GM12878 (cell line): ENCODE results near the gene TXNDC12. TPM values are rescaled to one million over a fixed set of nuclear protein-coding genes. Genes with fewer than 3 reads are reported as not detected.

Experiments used
- ASH2L ChIP-seq: fragments of 300-600, 200-600 bp; sonication (generic); IDR thresholded peaks from 2 replicates; pipeline ENCODE4 v1.6.1; 2017; ENCODE audit warnings: low read depth, mild to moderate bottlenecking, borderline replicate concordance
- ATF7 ChIP-seq: fragments of 450-650 bp; IDR thresholded peaks from 2 replicates; pipeline ENCODE4 v1.6.1; 2016; ENCODE audit warnings: low read depth, mild to moderate bottlenecking
- BACH1 ChIP-seq: fragments of 450-650 bp; IDR thresholded peaks from 2 replicates; pipeline ENCODE4 v1.6.1; 2017; ENCODE audit warnings: mild to moderate bottlenecking, borderline replicate concordance
- CBX3 ChIP-seq: fragments of 200-600 bp; sonication (generic); IDR thresholded peaks from 2 replicates; pipeline ENCODE4 v1.6.1; 2016; ENCODE audit warnings: low read depth, borderline replicate concordance
- CHD4 ChIP-seq: fragments of 200-600 bp; sonication (generic); IDR thresholded peaks from 2 replicates; pipeline ENCODE4 v1.6.1; 2016; ENCODE audit warnings: mild to moderate bottlenecking
- ELK1 ChIP-seq: IDR thresholded peaks from 2 replicates; pipeline ENCODE4 v1.6.1; 2012; ENCODE audit warnings: low read depth, low read length, improper control_type of control experiment
- FOXK2 ChIP-seq: fragments of 450-650 bp; IDR thresholded peaks from 2 replicates; pipeline ENCODE4 v1.6.1; 2017; ENCODE audit warnings: mild to moderate bottlenecking, moderate library complexity
- KAT2A ChIP-seq: conservative IDR thresholded peaks from 2 replicates; pipeline ENCODE4 v1.6.1; 2011; ENCODE audit warnings: low read depth, low read length; ENCODE audit not compliant: control insufficient read depth
- KLF5 ChIP-seq: fragments of 450-650 bp; IDR thresholded peaks from 2 replicates; pipeline ENCODE4 v1.6.1; 2014; ENCODE audit warnings: mild to moderate bottlenecking; ENCODE audit not compliant: partially characterized antibody
- NFYB ChIP-seq: IDR thresholded peaks from 2 replicates; pipeline ENCODE4 v1.6.1; 2011; ENCODE audit warnings: low read depth, mild to moderate bottlenecking, low read length, improper control_type of control experiment, moderate library complexity; ENCODE audit not compliant: insufficient read depth
- RAD21 ChIP-seq: IDR thresholded peaks from 2 replicates; pipeline ENCODE4 v1.6.1; 2011; ENCODE audit warnings: mild to moderate bottlenecking, low read depth, low read length, moderate library complexity; ENCODE audit not compliant: insufficient read depth
- SIN3A ChIP-seq: IDR thresholded peaks from 2 replicates; pipeline ENCODE4 v1.6.1; 2012; ENCODE audit warnings: low read depth, low read length, improper control_type of control experiment
- SPI1 ChIP-seq: IDR thresholded peaks from 2 replicates; pipeline ENCODE4 v1.6.1; 2011; ENCODE audit warnings: low read depth, mild to moderate bottlenecking, low read length, moderate library complexity, borderline replicate concordance; ENCODE audit not compliant: insufficient read depth
- TBL1XR1 ChIP-seq: IDR thresholded peaks from 2 replicates; pipeline ENCODE4 v1.6.1; 2012; ENCODE audit warnings: low read depth, low read length, improper control_type of control experiment
- TCF3 ChIP-seq: IDR thresholded peaks from 2 replicates; pipeline ENCODE4 v1.6.1; 2012; ENCODE audit warnings: low read depth, mild to moderate bottlenecking, low read length, borderline replicate concordance; ENCODE audit not compliant: insufficient read depth
- ZBED1 ChIP-seq: IDR thresholded peaks from 2 replicates; pipeline ENCODE4 v1.6.1; 2016; ENCODE audit warnings: borderline replicate concordance
- ZNF592 ChIP-seq: fragments of 450-650 bp; IDR thresholded peaks from 2 replicates; pipeline ENCODE4 v1.6.1; 2017; ENCODE audit warnings: mild to moderate bottlenecking, moderate library complexity
- polyA plus RNA-seq, 11 experiments: library from polyadenylated mRNA; depleted of rRNA in 4 of 11; unstranded in 6 of 11; stranded (reverse) in 5 of 11; fragments of >200 nt; fragmentation: Nextera tagmentation in 4 of 11; fragmentation: Illumina TruSeq in 1 of 11; extraction: Ambion mirVana in 4 of 11; extraction: Trizol in 1 of 11; gene quantifications; 1 replicate in 1 of 11; 2 replicates in 10 of 11; pipeline versions ENCODE4 v1.2.1 to v1.2.3, GENCODE V29; 2011 to 2016; ENCODE audit warnings: inconsistent platforms in 2 of 11, missing spikeins in 2 of 11, low read depth in 1 of 11
- total RNA-seq, 4 experiments: library from RNA; depleted of rRNA in 3 of 4; stranded (reverse); fragments of >200 nt in 3 of 4; fragmentation: Illumina TruSeq in 1 of 4; extraction: Trizol in 1 of 4; gene quantifications; 2 replicates each; pipeline versions ENCODE4 v1.2.1 to v1.2.3, GENCODE V29; 2013 to 2021
- TF ChIP-seq, protein P1 (sequence below): fragments of 150-350 bp; IDR thresholded peaks from 2 replicates; pipeline ENCODE4 v1.6.1; 2014; ENCODE audit warnings: mild to moderate bottlenecking, low read depth, low read length
- TF ChIP-seq, protein P2 (sequence below): IDR thresholded peaks from 2 replicates; pipeline ENCODE4 v1.6.1; 2012; ENCODE audit warnings: mild to moderate bottlenecking, low read depth, low read length

Gene TXNDC12
- total and polyA plus RNA-seq, 10 of the 15 experiments (the other 5 are each of a cell fraction or from before 2014, with no cell fraction given): 6.7 to 41.7 (median 17.7) TPM

DNA sequence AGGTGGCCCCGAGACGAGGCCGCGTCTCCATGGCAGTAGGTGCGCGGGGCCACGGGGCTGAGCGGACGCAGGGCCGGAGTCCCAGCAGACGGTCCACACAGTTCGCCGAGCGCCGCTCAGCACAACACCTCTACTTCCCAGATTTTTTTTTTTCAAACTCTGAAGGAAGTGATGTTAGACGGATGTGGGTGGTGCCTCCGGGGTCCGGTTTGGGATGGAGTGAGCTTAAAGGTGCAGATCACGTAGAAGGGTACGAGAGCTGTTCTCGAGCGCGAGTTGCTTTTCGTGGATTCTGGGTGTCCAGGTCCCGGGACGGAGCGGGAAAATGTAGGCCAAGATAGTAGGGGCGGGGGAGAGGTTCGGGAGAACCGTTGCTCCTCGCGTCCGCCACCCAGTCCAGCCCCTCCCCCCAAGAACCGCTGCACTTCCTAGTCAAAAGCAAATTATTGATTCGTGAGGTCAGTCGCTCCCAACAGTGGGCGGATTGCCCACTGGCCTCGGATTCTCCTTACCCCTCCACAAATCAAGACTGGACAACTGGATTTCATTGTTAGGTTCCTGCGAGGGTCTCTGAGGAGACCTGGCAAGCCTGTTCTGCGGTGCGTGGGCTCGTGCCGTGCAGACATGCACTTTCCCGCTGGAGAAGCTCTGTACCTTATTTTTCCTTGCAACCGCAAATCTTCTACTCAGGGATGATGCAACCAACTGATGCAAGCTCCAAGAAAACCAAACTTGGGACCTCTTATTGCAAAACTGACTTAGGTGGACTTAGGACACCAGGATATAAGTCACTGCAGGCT lies at the start of gene TXNDC12 (continued):
- TF ChIP-seq ZNF592 (no peak), KLF5 (no peak), RAD21 (no peak), SIN3A (peak; percentile 82; the same call in 1 of the 2 replicates), FOXK2 (no peak; the same call in 1 of the 2 replicates), CHD4 (no peak), NFYB (no peak), BACH1 (0 out of 2 replicates have a peak, but pooled peaks have one; percentile 10), CBX3 (no peak), ATF7 (peak; percentile 62; the same call in 1 of the 2 replicates), SPI1 (no peak), KAT2A (no peak), ELK1 (no peak; the same call in 1 of the 2 replicates), TCF3 (no peak), TBL1XR1 (no peak), ASH2L (0 out of 2 replicates have a peak, but pooled peaks have one; percentile 23), ZBED1 (no peak; the same call in 1 of the 2 replicates)
- TF ChIP-seq, protein P1, sequence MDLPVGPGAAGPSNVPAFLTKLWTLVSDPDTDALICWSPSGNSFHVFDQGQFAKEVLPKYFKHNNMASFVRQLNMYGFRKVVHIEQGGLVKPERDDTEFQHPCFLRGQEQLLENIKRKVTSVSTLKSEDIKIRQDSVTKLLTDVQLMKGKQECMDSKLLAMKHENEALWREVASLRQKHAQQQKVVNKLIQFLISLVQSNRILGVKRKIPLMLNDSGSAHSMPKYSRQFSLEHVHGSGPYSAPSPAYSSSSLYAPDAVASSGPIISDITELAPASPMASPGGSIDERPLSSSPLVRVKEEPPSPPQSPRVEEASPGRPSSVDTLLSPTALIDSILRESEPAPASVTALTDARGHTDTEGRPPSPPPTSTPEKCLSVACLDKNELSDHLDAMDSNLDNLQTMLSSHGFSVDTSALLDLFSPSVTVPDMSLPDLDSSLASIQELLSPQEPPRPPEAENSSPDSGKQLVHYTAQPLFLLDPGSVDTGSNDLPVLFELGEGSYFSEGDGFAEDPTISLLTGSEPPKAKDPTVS: no peak
- TF ChIP-seq, protein P2, sequence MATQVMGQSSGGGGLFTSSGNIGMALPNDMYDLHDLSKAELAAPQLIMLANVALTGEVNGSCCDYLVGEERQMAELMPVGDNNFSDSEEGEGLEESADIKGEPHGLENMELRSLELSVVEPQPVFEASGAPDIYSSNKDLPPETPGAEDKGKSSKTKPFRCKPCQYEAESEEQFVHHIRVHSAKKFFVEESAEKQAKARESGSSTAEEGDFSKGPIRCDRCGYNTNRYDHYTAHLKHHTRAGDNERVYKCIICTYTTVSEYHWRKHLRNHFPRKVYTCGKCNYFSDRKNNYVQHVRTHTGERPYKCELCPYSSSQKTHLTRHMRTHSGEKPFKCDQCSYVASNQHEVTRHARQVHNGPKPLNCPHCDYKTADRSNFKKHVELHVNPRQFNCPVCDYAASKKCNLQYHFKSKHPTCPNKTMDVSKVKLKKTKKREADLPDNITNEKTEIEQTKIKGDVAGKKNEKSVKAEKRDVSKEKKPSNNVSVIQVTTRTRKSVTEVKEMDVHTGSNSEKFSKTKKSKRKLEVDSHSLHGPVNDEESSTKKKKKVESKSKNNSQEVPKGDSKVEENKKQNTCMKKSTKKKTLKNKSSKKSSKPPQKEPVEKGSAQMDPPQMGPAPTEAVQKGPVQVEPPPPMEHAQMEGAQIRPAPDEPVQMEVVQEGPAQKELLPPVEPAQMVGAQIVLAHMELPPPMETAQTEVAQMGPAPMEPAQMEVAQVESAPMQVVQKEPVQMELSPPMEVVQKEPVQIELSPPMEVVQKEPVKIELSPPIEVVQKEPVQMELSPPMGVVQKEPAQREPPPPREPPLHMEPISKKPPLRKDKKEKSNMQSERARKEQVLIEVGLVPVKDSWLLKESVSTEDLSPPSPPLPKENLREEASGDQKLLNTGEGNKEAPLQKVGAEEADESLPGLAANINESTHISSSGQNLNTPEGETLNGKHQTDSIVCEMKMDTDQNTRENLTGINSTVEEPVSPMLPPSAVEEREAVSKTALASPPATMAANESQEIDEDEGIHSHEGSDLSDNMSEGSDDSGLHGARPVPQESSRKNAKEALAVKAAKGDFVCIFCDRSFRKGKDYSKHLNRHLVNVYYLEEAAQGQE: no peak
